HEK293 (cell line): ENCODE measurements around the gene PSPC1.

Source experiments
- CTCF ChIA-PET: fragments of 350-600 bp; formaldehyde crosslinking; extraction: SDS; loops from one replicate; lab custom pipeline; 2021; ENCODE audit warnings: antibody characterized with exemption; lab: Yijun Ruan, JAX
- POLR2A ChIA-PET: fragments of 300-600 bp; formaldehyde crosslinking; extraction: SDS; loops from one replicate; lab custom pipeline; 2020; ENCODE audit warnings: antibody characterized with exemption, inconsistent platforms; lab: Yijun Ruan, JAX
- H3K27ac ChIP-seq: fragments of 200-500 bp; sonication (Bioruptor generic); 2 replicates; pipeline ENCODE4 v1.5.1; 2014; ENCODE audit warnings: low read depth, low read length, control low read depth, inconsistent platforms; ENCODE audit errors: extremely low read depth
- H3K36me3 ChIP-seq, 2 experiments: fragments of 200-500 bp in 1 of 2; sonication (Bioruptor generic) in 1 of 2; 1 replicate in 1 of 2; 2 replicates in 1 of 2; pipeline ENCODE4 v1.5.1; 2014 to 2017; ENCODE audit warnings: inconsistent platforms in 2 of 2, low read length in 2 of 2; ENCODE audit not compliant: control insufficient read depth in 2 of 2, insufficient read depth in 1 of 2
- H3K4me1 ChIP-seq: fragments of 200-500 bp; sonication (Bioruptor generic); 2 replicates; pipeline ENCODE4 v1.5.1; 2014; ENCODE audit warnings: mild to moderate bottlenecking, low read length, inconsistent platforms; ENCODE audit not compliant: control insufficient read depth, insufficient read depth
- H3K4me3 ChIP-seq: 2 replicates; pipeline ENCODE4 v1.5.1; 2011; ENCODE audit warnings: low read depth, mild to moderate bottlenecking, control low read depth, low read length, moderate library complexity
- H3K9me3 ChIP-seq: fragments of 200-500 bp; sonication (Bioruptor generic); 2 replicates; pipeline ENCODE4 v1.5.1; 2014; ENCODE audit warnings: low read depth, low read length, inconsistent platforms; ENCODE audit not compliant: control insufficient read depth, insufficient read depth
- HIC1 ChIP-seq: fragments of 450-650 bp; formaldehyde crosslinking; IDR thresholded peaks from 2 replicates; pipeline ENCODE4 v1.5.1; 2016; ENCODE audit warnings: missing biosample characterization, missing genetic modification characterization
- HOXA7 ChIP-seq: sonication (generic); formaldehyde crosslinking; IDR thresholded peaks from 2 replicates; pipeline ENCODE4 v1.8.1; 2022; ENCODE audit warnings: missing genetic modification reagents, borderline replicate concordance
- KLF7 ChIP-seq: fragments of 450-650 bp; formaldehyde crosslinking; IDR thresholded peaks from 2 replicates; pipeline ENCODE4 v1.5.1; 2016; ENCODE audit warnings: missing biosample characterization, missing genetic modification characterization, borderline replicate concordance
- RBAK ChIP-seq: fragments of 450-650 bp; formaldehyde crosslinking; IDR thresholded peaks from 2 replicates; pipeline ENCODE4 v1.5.1; 2016; ENCODE audit warnings: missing biosample characterization, missing genetic modification characterization
- SETDB1 ChIP-seq: IDR thresholded peaks from one replicate; pipeline ENCODE4 v1.6.1; 2017; ENCODE audit warnings: mild to moderate bottlenecking, low read length, moderate library complexity, mixed read lengths; ENCODE audit not compliant: insufficient read length
- YY2 ChIP-seq: fragments of 450-650 bp; formaldehyde crosslinking; IDR thresholded peaks from 2 replicates; pipeline ENCODE4 v1.5.1; 2016; ENCODE audit warnings: missing biosample characterization, missing genetic modification characterization
- ZBTB48 ChIP-seq: fragments of 450-650 bp; formaldehyde crosslinking; IDR thresholded peaks from 2 replicates; pipeline ENCODE4 v1.5.1; 2016; ENCODE audit warnings: missing biosample characterization, missing genetic modification characterization
- ZBTB6 ChIP-seq: fragments of 450-650 bp; formaldehyde crosslinking; IDR thresholded peaks from 2 replicates; pipeline ENCODE4 v1.5.1; 2017; ENCODE audit warnings: missing biosample characterization, missing genetic modification characterization
- ZFHX2 ChIP-seq: fragments of 450-650 bp; formaldehyde crosslinking; conservative IDR thresholded peaks from 2 replicates; pipeline ENCODE4 v1.5.1; 2016; ENCODE audit warnings: missing biosample characterization, missing genetic modification characterization
- ZFP37 ChIP-seq: fragments of 450-650 bp; formaldehyde crosslinking; IDR thresholded peaks from 2 replicates; pipeline ENCODE4 v1.5.1; 2016; ENCODE audit warnings: missing biosample characterization, missing genetic modification characterization
- ZNF148 ChIP-seq: fragments of 450-650 bp; formaldehyde crosslinking; IDR thresholded peaks from 2 replicates; pipeline ENCODE4 v1.5.0; 2017; ENCODE audit warnings: missing biosample characterization, missing genetic modification characterization, borderline replicate concordance
- ZNF155 ChIP-seq: fragments of 450-650 bp; formaldehyde crosslinking; IDR thresholded peaks from 2 replicates; pipeline ENCODE4 v1.5.1; 2016; ENCODE audit warnings: missing biosample characterization, missing genetic modification characterization
- ZNF169 ChIP-seq: fragments of 450-650 bp; formaldehyde crosslinking; IDR thresholded peaks from 2 replicates; pipeline ENCODE4 v1.5.1; 2016; ENCODE audit warnings: missing biosample characterization, missing genetic modification characterization
- ZNF211 ChIP-seq: fragments of 450-650 bp; formaldehyde crosslinking; IDR thresholded peaks from 2 replicates; pipeline ENCODE4 v1.5.1; 2016; ENCODE audit warnings: low read depth, missing biosample characterization, missing genetic modification characterization
- ZNF214 ChIP-seq: fragments of 450-650 bp; formaldehyde crosslinking; IDR thresholded peaks from 2 replicates; pipeline ENCODE4 v1.5.1; 2017; ENCODE audit warnings: missing biosample characterization, mild to moderate bottlenecking, missing genetic modification characterization, borderline replicate concordance
- ZNF24 ChIP-seq: fragments of 450-650 bp; formaldehyde crosslinking; IDR thresholded peaks from 2 replicates; pipeline ENCODE4 v1.5.1; 2016; ENCODE audit warnings: missing biosample characterization, missing genetic modification characterization
- ZNF26 ChIP-seq: fragments of 450-650 bp; formaldehyde crosslinking; IDR thresholded peaks from 2 replicates; pipeline ENCODE4 v1.5.1; 2016; ENCODE audit warnings: missing biosample characterization, missing genetic modification characterization
- ZNF292 ChIP-seq: fragments of 450-650 bp; formaldehyde crosslinking; IDR thresholded peaks from 2 replicates; pipeline ENCODE4 v1.5.1; 2016; ENCODE audit warnings: low read depth, missing biosample characterization, missing genetic modification characterization, borderline replicate concordance
- ZNF311 ChIP-seq: fragments of 450-650 bp; formaldehyde crosslinking; IDR thresholded peaks from 2 replicates; pipeline ENCODE4 v1.5.1; 2017; ENCODE audit warnings: missing biosample characterization, missing genetic modification characterization, borderline replicate concordance
- ZNF391 ChIP-seq: fragments of 450-650 bp; formaldehyde crosslinking; IDR thresholded peaks from 2 replicates; pipeline ENCODE4 v1.5.1; 2016; ENCODE audit warnings: low read depth, missing biosample characterization, missing genetic modification characterization, borderline replicate concordance
- ZNF585B ChIP-seq: fragments of 450-650 bp; formaldehyde crosslinking; IDR thresholded peaks from 2 replicates; pipeline ENCODE4 v1.5.1; 2016; ENCODE audit warnings: missing biosample characterization, missing genetic modification characterization
- ZNF596 ChIP-seq: fragments of 450-650 bp; IDR thresholded peaks from 2 replicates; pipeline ENCODE4 v1.5.0; 2018; ENCODE audit warnings: missing biosample characterization, mild to moderate bottlenecking, missing genetic modification characterization, moderate library complexity
- ZNF624 ChIP-seq: fragments of 450-650 bp; formaldehyde crosslinking; IDR thresholded peaks from 2 replicates; pipeline ENCODE4 v1.5.1; 2017; ENCODE audit warnings: missing biosample characterization, missing genetic modification characterization
- ZNF670 ChIP-seq: fragments of 450-650 bp; formaldehyde crosslinking; IDR thresholded peaks from 2 replicates; pipeline ENCODE4 v1.5.1; 2016; ENCODE audit warnings: missing biosample characterization, missing genetic modification characterization, low read depth
- ZNF776 ChIP-seq: fragments of 450-650 bp; formaldehyde crosslinking; IDR thresholded peaks from 2 replicates; pipeline ENCODE4 v1.5.0; 2017; ENCODE audit warnings: missing biosample characterization, missing genetic modification characterization, borderline replicate concordance
- ZSCAN16 ChIP-seq: fragments of 450-650 bp; formaldehyde crosslinking; IDR thresholded peaks from 2 replicates; pipeline ENCODE4 v1.5.1; 2016; ENCODE audit warnings: missing biosample characterization, missing genetic modification characterization
- TF ChIP-seq, protein P1 (sequence below): fragments of 450-650 bp; formaldehyde crosslinking; IDR thresholded peaks from 2 replicates; pipeline ENCODE4 v1.5.1; 2017; ENCODE audit warnings: missing biosample characterization, missing genetic modification characterization

The PSPC1 gene

GRCh38 chr13:19670147-19670546, 112.6 kb downstream of the PSPC1 start (continued):
- TF ChIP-seq HIC1 (tag by site-specific recombination) (no peak), ZSCAN16 (tag by site-specific recombination) (no peak), ZNF391 (tag by site-specific recombination) (no peak), ZNF214 (no peak), ZFHX2 (tag by site-specific recombination) (no peak), ZBTB6 (tag by site-specific recombination) (no peak), ZNF596 (tag by site-specific recombination) (no peak), ZNF26 (tag by site-specific recombination) (no peak), ZNF624 (tag by site-specific recombination) (no peak), ZBTB48 (tag by site-specific recombination) (no peak), ZNF311 (tag by site-specific recombination) (no peak)
- TF ChIP-seq, all 188 proteins: peak for 0

- H3K27ac ChIP-seq, result no peak overlapping the region
- no peak overlapping the region for H3K4me3 ChIP-seq
- H3K4me1 ChIP-seq, result no peaks in the 10 kb centered on the region
- TF ChIP-seq SETDB1, result no peak
- TF ChIP-seq, protein P1, sequence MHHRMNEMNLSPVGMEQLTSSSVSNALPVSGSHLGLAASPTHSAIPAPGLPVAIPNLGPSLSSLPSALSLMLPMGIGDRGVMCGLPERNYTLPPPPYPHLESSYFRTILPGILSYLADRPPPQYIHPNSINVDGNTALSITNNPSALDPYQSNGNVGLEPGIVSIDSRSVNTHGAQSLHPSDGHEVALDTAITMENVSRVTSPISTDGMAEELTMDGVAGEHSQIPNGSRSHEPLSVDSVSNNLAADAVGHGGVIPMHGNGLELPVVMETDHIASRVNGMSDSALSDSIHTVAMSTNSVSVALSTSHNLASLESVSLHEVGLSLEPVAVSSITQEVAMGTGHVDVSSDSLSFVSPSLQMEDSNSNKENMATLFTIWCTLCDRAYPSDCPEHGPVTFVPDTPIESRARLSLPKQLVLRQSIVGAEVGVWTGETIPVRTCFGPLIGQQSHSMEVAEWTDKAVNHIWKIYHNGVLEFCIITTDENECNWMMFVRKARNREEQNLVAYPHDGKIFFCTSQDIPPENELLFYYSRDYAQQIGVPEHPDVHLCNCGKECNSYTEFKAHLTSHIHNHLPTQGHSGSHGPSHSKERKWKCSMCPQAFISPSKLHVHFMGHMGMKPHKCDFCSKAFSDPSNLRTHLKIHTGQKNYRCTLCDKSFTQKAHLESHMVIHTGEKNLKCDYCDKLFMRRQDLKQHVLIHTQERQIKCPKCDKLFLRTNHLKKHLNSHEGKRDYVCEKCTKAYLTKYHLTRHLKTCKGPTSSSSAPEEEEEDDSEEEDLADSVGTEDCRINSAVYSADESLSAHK (tag by site-specific recombination), result no peak
- no peak for TF ChIP-seq ZNF155
- TF ChIP-seq ZNF670 (tag by site-specific recombination), result no peak
- TF ChIP-seq ZNF169, result no peak
- TF ChIP-seq YY2 (tag by site-specific recombination), result no peak
- no peak for TF ChIP-seq ZFHX2 (tag by site-specific recombination)
- no peak for TF ChIP-seq ZNF776
- no peak for TF ChIP-seq ZNF585B (tag by site-specific recombination)
- no peak for TF ChIP-seq ZNF211 (tag by site-specific recombination)
- no peak for TF ChIP-seq ZFP37 (tag by site-specific recombination)
- TF ChIP-seq ZNF24 (tag by site-specific recombination), result no peak
- TF ChIP-seq ZNF148, result no peak
- TF ChIP-seq ZNF292 (tag by site-specific recombination), result no peak
- no peak for TF ChIP-seq HOXA7 (CRISPR knock-in tag)
- TF ChIP-seq KLF7 (tag by site-specific recombination), result no peak
- TF ChIP-seq RBAK (tag by site-specific recombination), result no peak
- TF ChIP-seq, all 188 proteins: peak for 0
- Histone ChIP-seq H3K36me3 (peaks cover 24 to 98% of the 10 kb centered on the region in 2 experiments), H3K9me3 (no peaks in the 10 kb centered on the region)
- CTCF ChIA-PET, result no interaction called here
- POLR2A ChIA-PET, result no interaction called here
Measured at GRCh38 chr13:19668778-19669177, 114.0 kb downstream of the PSPC1 start.
